Spleen (tissue), 7 donors: ENCODE measurements around the gene PTPRN2.

Source experiments
- CTCF ChIP-seq, 11 experiments: fragments of 200-600 bp in 7 of 11; fragments of 450-650 bp in 4 of 11; sonication (generic) in 4 of 11; IDR thresholded peaks in 8 of 11; conservative IDR thresholded peaks in 3 of 11; 1 replicate in 7 of 11; 2 replicates in 4 of 11; pipeline versions ENCODE4 v1.4.0 to v1.8.0; 2016 to 2021; ENCODE audit warnings: antibody characterized with exemption in 11 of 11, inconsistent platforms in 4 of 11, mild to moderate bottlenecking in 1 of 11
- POLR2AphosphoS5 ChIP-seq, 3 donors: sonication (generic); formaldehyde crosslinking; IDR thresholded peaks; one replicate each; pipeline ENCODE4 v1.5.1; 2017; ENCODE audit warnings: antibody characterized with exemption in 3 of 3
- donor health status: DM: no; HTN: no; CAD: no; lungs with moderate emphysema.
- donor health status: DM: no; HTN: no; CAD: no.
- donor health status: DM: no; HTN: no; CAD: no.

DNA sequence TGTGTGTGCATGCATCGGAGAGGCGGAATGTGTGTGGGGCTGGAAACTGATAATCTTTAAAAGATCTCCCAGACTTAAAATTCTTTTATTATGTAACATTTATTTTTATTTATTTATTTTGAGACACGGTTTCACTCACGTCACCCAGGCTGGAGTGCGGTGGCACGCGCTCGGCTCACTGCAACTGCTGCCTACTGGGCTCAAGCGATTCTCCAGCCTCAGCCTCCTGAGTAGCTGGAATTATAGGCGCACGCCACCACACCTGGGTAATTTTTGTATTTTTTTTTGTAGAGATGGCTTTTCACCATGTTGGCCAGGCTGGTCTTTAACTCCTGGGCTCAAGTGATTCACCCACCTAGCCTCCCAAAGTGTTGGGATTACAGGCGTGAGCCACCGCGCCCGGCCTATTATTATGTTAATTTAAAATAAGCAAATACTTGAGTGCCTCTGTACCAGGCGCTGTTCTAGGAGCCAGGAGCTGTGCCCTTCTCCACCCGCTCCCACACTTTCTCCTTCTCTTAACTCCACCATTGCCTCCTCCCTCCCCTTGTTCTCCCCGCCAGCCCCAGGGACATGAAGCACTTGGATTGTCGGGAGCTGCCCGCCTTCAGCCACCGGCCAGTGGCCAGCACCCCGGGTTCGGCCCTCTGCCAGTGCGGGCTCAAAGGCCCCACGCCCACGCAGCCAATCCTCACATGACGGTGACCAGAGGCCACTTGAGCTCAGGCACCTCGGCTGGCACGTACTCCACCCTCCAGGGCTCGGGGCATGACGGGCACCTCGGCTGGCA is 1087.3 kb downstream of the PTPRN2 start:
- TF ChIP-seq POLR2AphosphoS5 (IDR thresholded peaks at IDR 0.05): no peak
- TF ChIP-seq CTCF (IDR thresholded peaks at IDR 0.05 in 8 of 11, conservative IDR thresholded peaks at IDR 0.05 in 3 of 11): no peak
